Skeletal muscle satellite cell (primary cell): ENCODE data around the gene NCF1.
"Not testable (repeated sequence)": the region's sequence is repeated elsewhere in the genome, so short reads cannot be mapped to it uniquely, and the experiment has no call there.

ENCODE experiments used
- H3K27me3 ChIP-seq: 2 replicates; pipeline ENCODE4 v1.7.0; 2013; ENCODE audit warnings: low read length; ENCODE audit not compliant: control insufficient read depth, insufficient read depth
- H3K36me3 ChIP-seq: 2 replicates; pipeline ENCODE4 v1.7.0; 2013; ENCODE audit warnings: mild to moderate bottlenecking, control low read depth, low read length; ENCODE audit not compliant: insufficient read depth
- H3K4me1 ChIP-seq: 2 replicates; pipeline ENCODE4 v1.7.0; 2013; ENCODE audit warnings: low read length; ENCODE audit not compliant: control insufficient read depth, insufficient read depth
- H3K4me2 ChIP-seq: 2 replicates; pipeline ENCODE4 v1.7.0; 2013; ENCODE audit warnings: mild to moderate bottlenecking, low read length
- H3K4me3 ChIP-seq: 2 replicates; pipeline ENCODE4 v1.7.0; 2013; ENCODE audit warnings: low read length
- H3K9ac ChIP-seq: 2 replicates; pipeline ENCODE4 v1.7.0; 2013; ENCODE audit warnings: mild to moderate bottlenecking, low read depth, low read length, moderate library complexity
- H3K9me3 ChIP-seq: replicated peaks from 2 replicates; pipeline ENCODE4 v1.7.0; 2013; ENCODE audit warnings: mild to moderate bottlenecking, control low read depth, low read length

The NCF1 gene

GRCh38 chr7:74797848-74798622, 24.2 kb downstream of the NCF1 start:
- H3K9ac ChIP-seq, H3K4me2 ChIP-seq, H3K27me3 ChIP-seq, H3K36me3 ChIP-seq, H3K4me3 ChIP-seq, H3K9me3 ChIP-seq, H3K4me1 ChIP-seq: not testable (repeated sequence)

GRCh38 chr7:74798644-74799043, 24.8 kb downstream of the NCF1 start:
- not testable (repeated sequence) for H3K4me3 ChIP-seq, H3K9ac ChIP-seq, H3K4me2 ChIP-seq, H3K27me3 ChIP-seq, H3K4me1 ChIP-seq, H3K9me3 ChIP-seq, H3K36me3 ChIP-seq

DNA sequence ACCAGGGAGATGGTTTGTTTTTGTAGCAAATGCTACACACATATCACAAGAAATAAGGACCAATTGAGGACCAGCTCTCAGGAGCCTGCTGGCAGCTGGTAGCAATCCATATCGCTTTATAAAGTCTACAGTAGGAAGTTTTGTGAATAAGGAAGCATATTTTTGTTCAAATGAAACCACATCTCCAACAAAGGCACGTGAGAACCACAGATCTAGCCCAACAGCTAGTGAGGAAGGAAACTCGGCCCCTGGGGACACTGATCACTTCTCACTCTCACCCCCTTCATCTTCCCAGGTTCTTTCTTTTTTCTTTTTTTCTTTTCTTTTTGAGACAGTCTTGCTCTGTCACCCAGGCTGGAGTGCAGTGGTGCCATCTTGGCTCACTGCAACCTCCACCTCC, 42.1 kb downstream of the NCF1 start:
- not testable (repeated sequence) for H3K4me3 ChIP-seq, H3K36me3 ChIP-seq, H3K27me3 ChIP-seq, H3K4me1 ChIP-seq, H3K9me3 ChIP-seq, H3K9ac ChIP-seq, H3K4me2 ChIP-seq

- H3K36me3 ChIP-seq, H3K4me2 ChIP-seq, H3K9me3 ChIP-seq, H3K4me3 ChIP-seq, H3K9ac ChIP-seq, H3K4me1 ChIP-seq, H3K27me3 ChIP-seq: not testable (repeated sequence)
Observed at GRCh38 chr7:74820146-74820805, 46.5 kb downstream of the NCF1 start.

DNA sequence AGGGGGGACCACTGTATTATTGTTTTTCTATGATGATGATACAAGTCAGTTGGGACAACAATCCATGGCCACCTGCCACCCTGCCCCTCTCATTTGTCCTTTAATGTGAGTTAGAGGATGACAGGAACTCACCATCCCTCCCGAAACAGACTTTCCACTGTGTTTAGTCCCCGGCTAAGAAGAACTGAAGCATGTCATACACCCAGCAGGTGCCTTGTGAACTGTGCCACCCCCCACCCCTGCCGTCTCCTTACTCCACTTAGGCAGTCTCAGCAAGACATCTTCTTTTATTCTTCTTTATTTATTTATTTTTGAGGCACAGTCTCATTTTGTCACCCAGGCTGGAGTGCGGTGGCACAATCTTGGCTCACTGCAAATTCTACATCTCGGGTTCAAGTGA, 47.4 kb downstream of the NCF1 start:
- H3K9ac ChIP-seq, H3K4me3 ChIP-seq, H3K4me2 ChIP-seq, H3K4me1 ChIP-seq, H3K36me3 ChIP-seq, H3K27me3 ChIP-seq, H3K9me3 ChIP-seq: not testable (repeated sequence)

- not testable (repeated sequence) for H3K9ac ChIP-seq, H3K4me3 ChIP-seq, H3K9me3 ChIP-seq, H3K36me3 ChIP-seq, H3K4me2 ChIP-seq, H3K4me1 ChIP-seq, H3K27me3 ChIP-seq
Observed at GRCh38 chr7:74829959-74830358, 56.1 kb downstream of the NCF1 start.

GRCh38 chr7:74830411-74830810, 56.6 kb downstream of the NCF1 start:
- H3K4me2 ChIP-seq, H3K36me3 ChIP-seq, H3K27me3 ChIP-seq, H3K9ac ChIP-seq, H3K4me3 ChIP-seq, H3K9me3 ChIP-seq, H3K4me1 ChIP-seq: not testable (repeated sequence)
